IMR-90 (cell line): Measurements from ENCODE around the gene LRRC4. TPM values are rescaled to one million over a fixed set of nuclear protein-coding genes. Genes with fewer than 3 reads are reported as not detected.

Experiments used
- ATAC-seq: fragments of 200-7000 bp; cut with Tn5 transposase; 2 replicates; pipeline ENCODE4 v1.9.1; 2020; ENCODE audit warnings: low read depth, mild to moderate bottlenecking, moderate library complexity
- BruUV-seq: library from RNA; stranded (reverse); fragments of 400-500 nt; replicated peaks from 2 replicates; lab custom pipeline; 2021; lab: Mats Ljungman, UMichigan
- CTCF ChIA-PET: fragments of 300-600 bp; formaldehyde crosslinking; extraction: SDS; loops from one replicate; lab custom pipeline; 2021; ENCODE audit warnings: antibody characterized with exemption; lab: Yijun Ruan, JAX
- POLR2A ChIA-PET: fragments of 300-600 bp; sonication (Branson Sonifier 250); formaldehyde crosslinking; loops from one replicate; lab custom pipeline; 2022; ENCODE audit warnings: antibody characterized with exemption; ENCODE audit not compliant: unreplicated experiment; lab: Charles Lee
- DNase-seq: peaks from one replicate; pipeline ENCODE4 v3.0.0; 2013
- H2AFZ ChIP-seq: replicated peaks from 2 replicates; pipeline ENCODE3; 2013; ENCODE audit warnings: low read length, mild to moderate bottlenecking; ENCODE audit not compliant: poor library complexity
- H2AK5ac ChIP-seq: 2 replicates; pipeline ENCODE4 v1.6.1; 2013; ENCODE audit warnings: low read depth, low read length, inconsistent platforms
- H2AK9ac ChIP-seq: replicated peaks from 2 replicates; pipeline ENCODE3; 2013; ENCODE audit warnings: mild to moderate bottlenecking, low read depth, low read length, moderate library complexity; ENCODE audit not compliant: poor library complexity
- H2BK120ac ChIP-seq: 2 replicates; pipeline ENCODE4 v1.6.1; 2013; ENCODE audit warnings: low read depth, low read length, inconsistent platforms
- H2BK15ac ChIP-seq: 3 replicates; pipeline ENCODE4 v1.6.1; 2013; ENCODE audit warnings: low read depth, low read length, inconsistent platforms
- H2BK20ac ChIP-seq: 2 replicates; pipeline ENCODE4 v1.6.1; 2013; ENCODE audit warnings: low read depth, mild to moderate bottlenecking, inconsistent platforms, low read length, moderate library complexity
- H2BK5ac ChIP-seq: 2 replicates; pipeline ENCODE4 v1.6.1; 2013; ENCODE audit warnings: mild to moderate bottlenecking, low read depth, low read length, inconsistent platforms; ENCODE audit not compliant: poor library complexity, severe bottlenecking
- H3K14ac ChIP-seq: replicated peaks from 2 replicates; pipeline ENCODE4 v1.6.1; 2013; ENCODE audit warnings: low read depth, low read length, inconsistent platforms
- H3K18ac ChIP-seq: 2 replicates; pipeline ENCODE4 v1.6.1; 2013; ENCODE audit warnings: low read depth, low read length, control low read depth
- H3K23ac ChIP-seq: 2 replicates; pipeline ENCODE4 v1.6.1; 2013; ENCODE audit warnings: low read depth, low read length, inconsistent platforms
- H3K27ac ChIP-seq: 2 replicates; pipeline ENCODE4 v1.5.1; 2013; ENCODE audit warnings: mild to moderate bottlenecking, control low read depth, low read length; ENCODE audit not compliant: insufficient read depth
- H3K27me3 ChIP-seq: 2 replicates; pipeline ENCODE4 v1.6.1; 2013; ENCODE audit warnings: low read length; ENCODE audit not compliant: control insufficient read depth, insufficient read depth
- H3K36me3 ChIP-seq: 2 replicates; pipeline ENCODE4 v1.6.1; 2013; ENCODE audit warnings: low read length, mixed read lengths; ENCODE audit not compliant: control insufficient read depth, insufficient read depth
- H3K4ac ChIP-seq: 2 replicates; pipeline ENCODE4 v1.6.1; 2013; ENCODE audit warnings: low read depth, low read length, inconsistent platforms
- H3K4me1 ChIP-seq: 2 replicates; pipeline ENCODE4 v1.6.1; 2013; ENCODE audit warnings: low read length, mixed read lengths; ENCODE audit not compliant: control insufficient read depth, insufficient read depth
- H3K4me2 ChIP-seq: 2 replicates; pipeline ENCODE4 v1.6.1; 2013; ENCODE audit warnings: low read depth, mild to moderate bottlenecking, control low read depth, low read length, moderate library complexity
- H3K4me3 ChIP-seq: 2 replicates; pipeline ENCODE4 v1.5.1; 2013; ENCODE audit warnings: low read depth, mild to moderate bottlenecking, control low read depth, low read length, moderate library complexity; ENCODE audit not compliant: insufficient read depth
- H3K56ac ChIP-seq: 2 replicates; pipeline ENCODE4 v1.6.1; 2013; ENCODE audit warnings: low read length, inconsistent platforms; ENCODE audit not compliant: insufficient read depth; ENCODE audit errors: extremely low read depth
- H3K79me1 ChIP-seq, 2 experiments: 2 replicates each; pipeline ENCODE4 v1.6.1; 2013; ENCODE audit warnings: low read length in 2 of 2, inconsistent platforms in 1 of 2, low read depth in 1 of 2
- H3K9ac ChIP-seq: 2 replicates; pipeline ENCODE4 v1.6.1; 2013; ENCODE audit warnings: low read depth, low read length, control low read depth
- H3K9me1 ChIP-seq: 2 replicates; pipeline ENCODE4 v1.6.1; 2013; ENCODE audit warnings: low read length, inconsistent platforms; ENCODE audit not compliant: insufficient read depth
- H3K9me3 ChIP-seq: 2 replicates; pipeline ENCODE4 v1.6.1; 2013; ENCODE audit warnings: low read length; ENCODE audit not compliant: control insufficient read depth, insufficient read depth
- H4K20me1 ChIP-seq: 2 replicates; pipeline ENCODE4 v1.6.1; 2013; ENCODE audit warnings: low read length, inconsistent platforms; ENCODE audit not compliant: insufficient read depth
- H4K5ac ChIP-seq: 2 replicates; pipeline ENCODE4 v1.6.1; 2013; ENCODE audit warnings: mild to moderate bottlenecking, low read depth, low read length, control low read depth
- H4K8ac ChIP-seq, 2 experiments: 2 replicates each; pipeline ENCODE4 v1.6.1; 2013; ENCODE audit warnings: low read depth in 2 of 2, low read length in 2 of 2, control low read depth in 1 of 2, inconsistent platforms in 1 of 2
- H4K91ac ChIP-seq: 2 replicates; pipeline ENCODE4 v1.6.1; 2013; ENCODE audit warnings: low read depth, low read length, inconsistent platforms; ENCODE audit not compliant: insufficient read depth
- CHD1 ChIP-seq: IDR thresholded peaks from 2 replicates; pipeline ENCODE4 v1.6.1; 2012; ENCODE audit warnings: low read depth, low read length, improper control_type of control experiment
- CTCF ChIP-seq: conservative IDR thresholded peaks from 2 replicates; pipeline ENCODE4 v1.5.1; 2012; ENCODE audit warnings: mild to moderate bottlenecking, low read depth, low read length, improper control_type of control experiment
- ELK1 ChIP-seq: fragments of 150-350 bp; IDR thresholded peaks from 2 replicates; pipeline ENCODE4 v1.6.1; 2016; ENCODE audit warnings: low read depth, mild to moderate bottlenecking, low read length, moderate library complexity, borderline replicate concordance
- USF2 ChIP-seq: fragments of 150-350 bp; IDR thresholded peaks from 2 replicates; pipeline ENCODE4 v1.6.1; 2017; ENCODE audit warnings: mild to moderate bottlenecking, antibody characterized with exemption, low read length, low read depth
- WGBS, 2 experiments: methylation state at CpG; one replicate each; pipeline versions ENCODE4 v1.1.5 to v1.1.7; 2013; ENCODE audit warnings: missing lambda C conversion rate in 2 of 2; ENCODE audit not compliant: insufficient read length in 1 of 2; ENCODE audit errors: extremely low coverage in 2 of 2; 5-methylcytosine and 5-hydroxymethylcytosine counted together
- dilution Hi-C: fragments of 300-500 bp; cut with HindIII; formaldehyde crosslinking; loops from one replicate; pipeline ENCODE4 v1.14.3; 2018; ENCODE audit warnings: low sequenced_read_pairs; ENCODE audit not compliant: unreplicated experiment
- in situ Hi-C: fragments of 300-500 bp; cut with MboI; formaldehyde crosslinking; loops from 3 replicates; pipeline ENCODE4 v1.14.3; 2019; ENCODE audit warnings: low sequenced_read_pairs, inconsistent platforms, mixed read lengths
- intact Hi-C: fragments of 100-400 bp; cut with micrococcal nuclease; formaldehyde crosslinking; loops from 2 replicates; pipeline ENCODE4 v1.10.0; 2022
- polyA plus RNA-seq, 3 experiments: library from polyadenylated mRNA; depleted of rRNA; stranded (reverse); fragments of >200 nt; gene quantifications; 2 replicates each; pipeline ENCODE4 v1.2.3, GENCODE V29; 2012; ENCODE audit warnings: low replicate concordance in 1 of 3
- total RNA-seq: library from RNA; depleted of rRNA; stranded (reverse); fragments of >200 nt; gene quantifications from 2 replicates; pipeline ENCODE4 v1.2.3, GENCODE V29; 2012

The LRRC4 gene
- total and polyA plus RNA-seq, 2 of the 4 experiments (the other 2 are of a cell fraction) = 0.54 to 0.55 TPM

GRCh38 chr7:128044064-128044463 lies 12.8 kb upstream of the LRRC4 start:
- CTCF ChIA-PET = no interaction called here
- Histone ChIP-seq H3K23ac (no peak overlapping the region), H2AK9ac (no peak overlapping the region), H3K4me3 (no peak overlapping the region), H4K91ac (no peak overlapping the region), H3K79me1 (peaks cover 19 to 56% of the 10 kb centered on the region in 2 experiments), H3K18ac (no peak overlapping the region), H2BK20ac (no peak overlapping the region), H3K9me1 (peaks cover 25% of the 10 kb centered on the region), H3K56ac (no peak overlapping the region), H3K27ac (no peak overlapping the region), H3K14ac (no peak overlapping the region), H4K20me1 (peaks cover 47% of the 10 kb centered on the region), H3K9me3 (no peaks in the 10 kb centered on the region), H4K5ac (no peak overlapping the region), H3K4me1 (peaks cover 4% of the 10 kb centered on the region; the same call in 1 of the 2 replicates), H4K8ac (no peak overlapping the region), H3K4ac (no peak overlapping the region), H2AK5ac (no peak overlapping the region), H2BK5ac (no peak overlapping the region), H2BK15ac (no peak overlapping the region), H3K36me3 (peaks cover 9% of the 10 kb centered on the region), H2AFZ (no peak overlapping the region), H3K27me3 (no peaks in the 10 kb centered on the region), H3K4me2 (no peak overlapping the region), H3K9ac (no peak overlapping the region), H2BK120ac (no peak overlapping the region)
- POLR2A ChIA-PET = no interaction called here
- ATAC-seq (no peak), DNase-seq (no peak)
- dilution Hi-C loops (no loop called here), in situ Hi-C loops (loop anchor here (10.0 kb wide), 1 partner anchor 151 kb away; no protein-coding TSS in a partner anchor), intact Hi-C loops (no loop called here)
- no peak for TF ChIP-seq USF2
- no peak for TF ChIP-seq CHD1
- TF ChIP-seq CTCF = no peak
- no peak for TF ChIP-seq ELK1
- no TSS peak for BruUV-seq
- WGBS, 2 experiments = no CpG with 5 or more reads among the region's 5 CpGs
